Smooth muscle cell (in vitro differentiated cells): ENCODE data around the gene IL22. TPM values are rescaled to one million over a fixed set of nuclear protein-coding genes. Genes with fewer than 3 reads are reported as not detected.

Source experiments
- DNase-seq: peaks from one replicate; lab custom pipeline; 2025; ENCODE audit not compliant: unreplicated experiment; lab: John Stamatoyannopoulos, UW
- H2AFZ ChIP-seq: fragments of 200-600 bp; sonication (generic); 2 replicates; pipeline ENCODE4 v1.6.0; 2016; ENCODE audit warnings: antibody characterized with exemption, low read depth, mild to moderate bottlenecking
- H3F3A ChIP-seq: fragments of 200-600 bp; sonication (generic); 2 replicates; pipeline ENCODE4 v1.6.0; 2017; ENCODE audit warnings: antibody characterized with exemption, low read depth
- H3K27ac ChIP-seq: fragments of 200-600 bp; sonication (generic); 2 replicates; pipeline ENCODE4 v1.5.1; 2016; ENCODE audit warnings: low read depth, mild to moderate bottlenecking
- H3K27me3 ChIP-seq: fragments of 200-600 bp; sonication (generic); 2 replicates; pipeline ENCODE4 v1.6.1; 2016; ENCODE audit warnings: low read depth, mild to moderate bottlenecking
- H3K36me3 ChIP-seq: fragments of 200-600 bp; sonication (generic); 2 replicates; pipeline ENCODE4 v1.5.1; 2016; ENCODE audit warnings: low read depth
- H3K4me1 ChIP-seq: fragments of 200-600 bp; sonication (generic); 2 replicates; pipeline ENCODE4 v1.5.1; 2016; ENCODE audit warnings: low read depth
- H3K4me2 ChIP-seq: fragments of 200-600 bp; sonication (generic); 2 replicates; pipeline ENCODE4 v1.6.0; 2016; ENCODE audit warnings: mild to moderate bottlenecking
- H3K4me3 ChIP-seq: fragments of 200-600 bp; sonication (generic); 2 replicates; pipeline ENCODE4 v1.5.1; 2016; ENCODE audit warnings: mild to moderate bottlenecking
- H3K79me2 ChIP-seq: fragments of 200-600 bp; sonication (generic); 2 replicates; pipeline ENCODE4 v1.6.0; 2016; ENCODE audit warnings: low read depth, mild to moderate bottlenecking
- H3K9ac ChIP-seq: fragments of 200-600 bp; sonication (generic); 2 replicates; pipeline ENCODE4 v1.6.0; 2016; ENCODE audit warnings: low read depth
- H3K9me3 ChIP-seq: fragments of 200-600 bp; sonication (generic); replicated peaks from 2 replicates; pipeline ENCODE4 v1.5.1; 2016; ENCODE audit warnings: low read depth
- H4K20me1 ChIP-seq: fragments of 200-600 bp; sonication (generic); 2 replicates; pipeline ENCODE4 v1.6.0; 2016; ENCODE audit warnings: low read depth
- CTCF ChIP-seq: fragments of 200-600 bp; sonication (generic); IDR thresholded peaks from 2 replicates; pipeline ENCODE4 v1.5.1; 2017; ENCODE audit warnings: borderline replicate concordance, mild to moderate bottlenecking, antibody characterized with exemption; ENCODE audit not compliant: insufficient read depth, poor library complexity, severe bottlenecking
- WGBS: methylation state at CpG from one replicate; pipeline ENCODE4 v1.1.7; 2016; ENCODE audit warnings: low lambda C conversion rate; 5-methylcytosine and 5-hydroxymethylcytosine counted together
- polyA plus RNA-seq: library from polyadenylated mRNA; unstranded; fragments of >200 nt; fragmentation: Nextera tagmentation; extraction: Ambion mirVana; gene quantifications from 2 replicates; pipeline ENCODE4 v1.2.1, GENCODE V29; 2016
- total RNA-seq: library from RNA; depleted of rRNA; stranded (reverse); fragments of >200 nt; gene quantifications from 2 replicates; pipeline ENCODE4 v1.2.3, GENCODE V29; 2014

IL22 gene
- total and polyA plus RNA-seq, 2 experiments from 2014 or later, result not detected

DNA sequence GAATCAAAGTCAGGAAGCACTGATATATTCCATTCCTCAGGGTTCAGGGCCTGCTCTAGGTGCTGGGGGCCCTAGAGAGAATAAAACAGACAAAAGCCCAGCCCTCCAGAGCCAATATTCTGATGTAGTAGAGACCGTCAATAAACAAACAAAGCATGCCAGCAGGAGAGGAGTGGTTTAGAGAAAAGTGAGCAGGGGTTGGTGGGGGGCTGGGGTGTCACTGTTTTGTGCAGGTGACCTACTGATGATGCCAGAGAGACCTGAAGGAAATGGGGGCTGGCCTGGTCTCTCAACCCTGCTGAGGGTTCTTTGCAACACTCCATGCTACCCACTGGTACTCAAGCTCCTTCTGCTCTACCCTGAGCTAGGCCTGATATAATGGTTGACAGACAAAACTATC is 54.3 kb downstream of the IL22 start:
- Histone ChIP-seq H3K27ac (no peak overlapping the region), H3K9me3 (no peaks in the 10 kb centered on the region), H3K79me2 (no peaks in the 10 kb centered on the region), H3K27me3 (peaks cover 6% of the 10 kb centered on the region), H3K4me1 (no peaks in the 10 kb centered on the region), H3F3A (no peaks in the 10 kb centered on the region), H3K4me3 (no peak overlapping the region), H3K4me2 (no peak overlapping the region), H3K9ac (no peak overlapping the region), H2AFZ (no peak overlapping the region), H3K36me3 (no peaks in the 10 kb centered on the region), H4K20me1 (no peaks in the 10 kb centered on the region)
- no peak for DNase-seq
- 88% methylated on average over 1 of the region's 1 CpG for whole genome bisulfite sequencing
- no peak for TF ChIP-seq CTCF

- Histone ChIP-seq H3K79me2 (no peaks in the 10 kb centered on the region), H3K4me3 (no peak overlapping the region), H3K4me1 (no peaks in the 10 kb centered on the region), H3K27me3 (peaks cover 3% of the 10 kb centered on the region), H3K9me3 (no peaks in the 10 kb centered on the region), H3K9ac (no peak overlapping the region), H2AFZ (no peak overlapping the region), H3K27ac (no peak overlapping the region), H4K20me1 (no peaks in the 10 kb centered on the region), H3F3A (no peaks in the 10 kb centered on the region), H3K36me3 (no peaks in the 10 kb centered on the region), H3K4me2 (no peak overlapping the region)
- DNase-seq, result no peak
- WGBS, result 91% methylated on average over 12 of the region's 12 CpGs
- no peak for TF ChIP-seq CTCF
Measured at GRCh38 chr12:68198507-68199086, 54.8 kb downstream of the IL22 start.

Other genes starting within 250 kb of the IL22 start
- gene IFNG, start 93.9 kb downstream of the IL22 start, total RNA-seq, result not detected in 2 replicates
- gene IFNG, start 93.9 kb downstream of the IL22 start, polyA plus RNA-seq, result not detected in 2 replicates
- gene IL26, start 27.8 kb downstream of the IL22 start, total RNA-seq, result not detected in 2 replicates
- not detected in 2 replicates for gene IL26, start 27.8 kb downstream of the IL22 start, polyA plus RNA-seq
- 14.7 and 15.9 TPM in 2 replicates for gene MDM1, start 78.8 kb upstream of the IL22 start, total RNA-seq
- 5.4 and 6.6 TPM in 2 replicates for gene MDM1, start 78.8 kb upstream of the IL22 start, polyA plus RNA-seq